NCI-H526 treated with DMSO at 0.1 percent for 48 hours (cell line): ENCODE measurements around the gene DVL2.

Experiments
- DNase-seq: peaks from one replicate; lab custom pipeline; 2025; lab: John Stamatoyannopoulos, UW

The DVL2 gene

GRCh38 chr17:7219229-7219811 is 15.0 kb downstream of the DVL2 start:
- DNase-seq = no peak

DNA sequence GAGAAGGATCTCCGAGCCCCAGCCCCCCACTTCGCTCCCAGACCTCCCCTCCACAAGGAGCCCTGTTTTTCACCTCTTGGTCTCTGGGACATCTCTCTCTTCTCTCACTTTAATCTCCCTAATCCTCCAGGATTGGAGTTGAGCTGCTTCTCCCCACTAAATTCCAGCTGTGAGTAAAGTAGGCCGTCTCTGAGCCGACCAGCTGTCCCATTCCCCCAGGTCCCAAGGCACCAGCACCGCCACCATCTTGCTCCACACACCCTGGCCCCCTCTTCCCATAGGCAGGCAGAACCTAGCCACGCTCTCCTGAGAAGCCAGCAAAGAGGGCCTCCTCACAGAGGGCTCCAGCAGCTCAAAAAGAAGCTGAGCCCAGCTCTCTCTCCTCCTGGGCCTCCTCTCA is 15.6 kb downstream of the DVL2 start:
- DNase-seq = no peak

- no peak for DNase-seq
Observed at GRCh38 chr17:7218166-7218565, 16.2 kb downstream of the DVL2 start.

DNA sequence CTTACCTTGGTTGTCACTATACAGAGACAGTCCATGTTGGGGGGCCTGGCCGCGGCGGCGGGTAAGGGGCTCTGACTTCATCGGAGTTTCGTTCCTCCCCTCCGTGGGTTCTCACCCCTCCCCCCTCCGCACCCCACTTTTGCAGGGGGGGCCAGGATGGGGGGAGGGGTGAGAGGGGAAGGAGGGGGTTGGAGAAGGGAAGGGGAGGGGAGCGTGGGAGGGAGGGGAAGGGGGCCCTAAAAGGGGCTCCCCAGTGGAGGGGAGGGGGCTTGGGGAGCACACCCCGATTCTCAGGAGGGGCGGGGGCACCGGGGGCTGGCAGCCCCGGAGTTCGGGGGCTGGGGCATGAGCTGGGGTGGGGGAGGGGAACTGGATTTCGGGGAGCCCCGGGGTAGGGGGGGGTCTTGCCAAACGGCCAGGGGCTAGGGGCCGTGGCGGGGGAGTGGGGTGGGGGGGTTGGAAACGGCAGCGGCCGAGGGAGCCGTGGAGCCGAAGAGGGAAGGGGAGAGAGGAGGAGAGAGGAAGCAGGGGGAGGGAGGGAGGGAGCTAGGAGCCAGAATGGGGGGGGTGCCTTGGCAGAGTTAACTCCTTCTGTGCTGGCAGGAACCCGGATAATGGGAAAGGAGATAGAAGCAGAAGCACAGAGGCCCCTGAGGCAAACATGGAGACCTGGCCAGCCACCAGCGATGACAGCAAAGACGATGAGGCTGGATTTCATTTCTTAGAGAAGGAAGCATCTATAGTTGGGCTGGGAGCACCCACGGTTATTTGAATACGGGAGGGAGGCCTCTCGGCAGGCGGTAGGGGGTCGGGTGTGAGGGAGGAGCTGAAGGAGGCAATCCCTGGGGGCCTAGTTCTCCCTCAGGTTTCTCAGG is 17.0 kb downstream of the DVL2 start:
- no peak for DNase-seq

DNA sequence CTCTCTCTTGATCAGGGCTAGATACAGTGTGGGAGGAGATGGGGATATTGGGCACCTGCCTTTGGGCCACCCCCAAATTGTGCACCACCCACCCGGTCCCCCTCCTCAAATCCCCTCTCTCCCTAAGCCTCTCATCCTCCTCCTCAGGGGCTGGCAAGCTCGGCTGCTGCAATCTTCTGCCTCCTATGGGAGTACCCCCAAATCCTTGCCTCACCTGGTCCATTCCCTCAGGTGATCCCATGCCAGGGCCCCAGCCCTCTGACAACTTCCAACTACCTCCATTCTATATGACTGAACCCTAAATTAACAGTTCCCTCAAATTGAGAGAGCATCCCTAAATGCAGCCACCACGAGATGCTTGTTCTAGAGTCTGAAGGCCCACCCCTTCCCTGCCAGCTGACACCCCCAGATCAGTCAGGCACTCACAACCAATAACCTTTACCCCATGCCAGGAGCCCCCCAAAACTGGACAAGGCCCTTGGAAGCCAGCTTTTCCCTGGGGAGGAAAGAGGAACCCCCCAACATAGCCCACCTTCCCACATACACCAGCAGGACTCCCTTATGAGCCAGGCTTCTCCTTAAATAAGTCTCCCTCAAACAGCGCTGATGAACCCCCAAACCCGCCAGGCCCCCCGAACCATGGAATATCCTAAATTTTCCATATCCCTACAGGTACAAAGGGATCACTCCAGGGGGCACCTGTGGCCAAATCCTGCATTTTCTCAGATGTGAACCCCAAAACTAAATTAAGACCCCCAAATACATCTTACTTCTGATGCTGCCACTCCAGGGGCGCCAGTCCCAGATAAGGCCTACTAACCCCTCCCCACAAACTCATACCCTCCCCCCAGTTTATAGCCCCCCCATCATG is 17.8 kb downstream of the DVL2 start:
- no peak for DNase-seq

DNA sequence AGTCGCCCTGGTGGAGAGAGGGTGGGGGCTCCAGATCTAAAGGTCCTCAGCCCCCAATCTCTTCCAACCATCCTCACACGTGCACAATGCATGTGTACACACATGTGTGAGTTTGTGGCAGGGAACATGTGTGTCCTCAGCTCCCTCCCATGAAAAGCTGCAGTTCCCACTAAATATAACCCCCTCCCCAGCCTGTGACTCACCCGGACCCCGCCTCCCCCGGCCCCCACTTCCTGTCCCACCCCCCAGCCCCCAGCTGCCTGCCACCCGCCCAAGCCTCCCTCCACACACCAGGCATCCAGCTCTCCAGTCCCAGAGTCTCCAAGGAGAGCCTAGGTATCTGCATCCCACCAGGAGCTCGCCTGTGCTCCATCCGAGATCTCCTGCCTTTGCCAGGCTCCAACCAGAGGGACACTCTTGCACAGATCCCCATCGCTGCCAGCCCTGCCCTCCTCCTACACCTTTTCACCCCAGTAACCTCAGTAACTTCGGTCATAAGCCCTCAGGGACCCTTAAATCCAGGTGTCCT is 18.6 kb downstream of the DVL2 start:
- no peak for DNase-seq

- no peak for DNase-seq
Observed at GRCh38 chr17:7215136-7215638, 19.1 kb downstream of the DVL2 start.

GRCh38 chr17:7214300-7215135 is 19.8 kb downstream of the DVL2 start:
- peak; percentile 90 for DNase-seq

DNA sequence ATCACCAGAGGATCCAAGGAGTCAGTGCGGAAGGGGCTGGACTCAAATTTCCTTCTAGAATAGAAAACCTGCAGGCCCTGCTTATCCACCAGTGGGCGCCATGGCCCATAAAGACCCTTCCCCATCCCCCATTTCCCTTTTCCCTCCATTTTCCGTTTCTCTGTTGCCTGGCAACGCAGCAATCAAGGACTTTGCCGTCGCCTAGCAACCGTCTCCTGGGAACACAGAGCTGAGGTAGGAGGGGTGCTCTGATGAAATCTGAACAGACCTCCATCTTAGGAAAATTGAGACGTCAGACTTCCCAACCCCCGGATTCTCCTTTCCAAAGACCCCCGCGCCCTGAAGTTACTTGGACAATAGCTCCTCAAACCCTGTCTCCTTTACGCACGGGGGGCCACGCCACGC is 20.4 kb downstream of the DVL2 start:
- DNase-seq = peak; percentile 82

- DNase-seq = no peak
Observed at GRCh38 chr17:7211491-7212273, 22.6 kb downstream of the DVL2 start.

DNA sequence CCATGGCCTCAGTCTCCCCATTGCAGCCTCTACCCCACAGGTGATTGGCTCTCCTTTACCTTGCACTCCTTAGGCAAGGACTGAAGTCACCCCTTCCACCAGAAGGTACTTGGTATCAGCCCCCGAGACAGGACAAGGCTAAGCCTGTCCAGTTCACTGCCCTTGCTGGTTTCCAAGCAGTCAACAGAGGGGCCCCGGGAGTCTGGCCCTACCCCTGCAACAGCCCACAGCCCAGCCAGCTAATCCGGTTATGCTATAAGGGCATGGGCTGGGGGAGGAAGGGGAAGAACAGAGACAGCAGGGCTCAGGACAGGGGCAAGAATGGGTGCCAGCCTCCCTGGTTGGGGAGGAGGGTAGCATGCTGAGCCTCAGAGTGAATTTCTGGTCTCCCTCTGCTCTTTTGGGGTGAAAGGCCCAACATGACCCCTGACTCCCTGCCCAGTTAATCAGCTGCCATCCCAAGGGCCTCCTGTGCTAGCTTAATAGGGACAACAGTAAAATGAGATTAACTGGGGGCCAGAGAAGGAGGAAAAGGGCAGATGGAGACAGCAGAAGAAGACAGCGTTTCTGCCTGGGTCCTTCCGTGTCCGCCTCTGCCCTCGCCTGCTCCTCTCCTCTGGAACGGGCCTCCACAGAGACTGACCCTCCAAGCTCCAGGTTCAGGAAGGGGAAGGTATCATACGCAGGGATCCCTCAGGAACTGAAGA is 25.4 kb downstream of the DVL2 start:
- DNase-seq = no peak

GRCh38 chr17:7208027-7208571 is 26.2 kb downstream of the DVL2 start:
- no peak for DNase-seq

GRCh38 chr17:7207120-7208001 is 27.0 kb downstream of the DVL2 start:
- no peak for DNase-seq

DNA sequence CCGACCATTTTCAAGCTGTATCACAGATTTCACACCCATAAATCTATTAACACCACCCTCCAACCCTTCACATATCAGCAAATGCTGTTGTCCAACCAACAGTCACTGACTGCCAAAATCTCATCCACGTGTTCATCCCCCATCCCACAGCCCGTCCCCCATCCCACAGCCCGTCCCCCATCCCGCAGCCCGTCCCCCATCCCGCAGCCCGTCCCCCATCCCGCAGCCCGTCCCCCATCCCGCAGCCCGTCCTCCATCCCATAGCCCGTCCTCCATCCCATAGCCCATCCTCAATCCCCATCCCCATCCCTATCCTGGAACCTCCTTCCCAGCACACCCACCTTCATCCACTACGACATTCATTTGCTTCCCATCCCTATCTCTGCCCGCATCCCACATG is 28.8 kb downstream of the DVL2 start:
- DNase-seq = no peak

- no peak for DNase-seq
Observed at GRCh38 chr17:7204828-7205461, 29.4 kb downstream of the DVL2 start.

GRCh38 chr17:7204336-7204735 is 30.0 kb downstream of the DVL2 start:
- no peak for DNase-seq

DNA sequence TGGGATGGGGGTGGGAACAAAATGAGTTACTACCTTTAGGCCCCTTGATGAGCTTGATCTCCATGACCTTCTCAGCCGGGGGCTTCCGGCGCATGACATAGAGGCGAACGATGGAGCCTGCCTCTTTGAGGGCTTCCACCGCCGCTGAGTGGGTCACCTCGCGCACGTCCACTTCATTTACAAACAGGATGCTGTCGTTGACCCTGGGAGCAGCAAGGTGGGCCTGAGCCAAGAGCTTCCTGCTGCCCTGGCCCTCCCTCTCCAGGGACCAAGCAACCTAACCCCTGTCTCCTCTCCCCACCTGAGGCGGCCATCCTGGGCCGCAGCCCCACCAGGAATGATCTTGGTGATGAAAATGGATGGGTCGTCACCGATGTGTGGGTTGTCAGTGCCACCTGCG is 30.9 kb downstream of the DVL2 start:
- DNase-seq = no peak
